K562 (cell line): ENCODE results near the gene CNBD2. TPM values are rescaled to one million over a fixed set of nuclear protein-coding genes. Genes with fewer than 3 reads are reported as not detected.
A peak's percentile ranks its signal among the peaks of the same experiment; 100 is the strongest.

ENCODE experiments used
- CHCHD3 ChIP-seq: fragments of 250-450 bp; sonication (Bioruptor Pico); IDR thresholded peaks from 2 replicates; pipeline ENCODE4 v2.1.2; 2022; ENCODE audit warnings: mild to moderate bottlenecking
- CHD1 ChIP-seq: fragments of 200-600 bp; sonication (generic); IDR thresholded peaks from one replicate; pipeline ENCODE4 v1.6.1; 2012; ENCODE audit warnings: mild to moderate bottlenecking, moderate library complexity, low read length, inconsistent platforms
- CTCFL ChIP-seq: IDR thresholded peaks from 2 replicates; pipeline ENCODE4 v1.6.1; 2011; ENCODE audit warnings: borderline replicate concordance, low read depth, mild to moderate bottlenecking, moderate library complexity, low read length; ENCODE audit not compliant: insufficient read depth, poor library complexity, severe bottlenecking
- FUS ChIP-seq: fragments of 200-400 bp; formaldehyde crosslinking; optimal IDR thresholded peaks from 2 replicates; pipeline ENCODE3; 2017; ENCODE audit warnings: low read depth, low read length
- MGA ChIP-seq: fragments of 450-650 bp; IDR thresholded peaks from 2 replicates; pipeline ENCODE4 v1.6.1; 2016; ENCODE audit warnings: mild to moderate bottlenecking, moderate library complexity
- MIER1 ChIP-seq: fragments of 450-650 bp; IDR thresholded peaks from 2 replicates; pipeline ENCODE4 v1.6.1; 2016; ENCODE audit warnings: antibody characterized with exemption, mild to moderate bottlenecking, low read depth
- MXI1 ChIP-seq: IDR thresholded peaks from 2 replicates; pipeline ENCODE4 v1.6.1; 2011; ENCODE audit warnings: low read depth, mild to moderate bottlenecking, improper control_type of control experiment, low read length
- NR0B1 ChIP-seq: fragments of 450-650 bp; IDR thresholded peaks from one replicate; pipeline ENCODE4 v1.6.1; 2018; ENCODE audit warnings: mild to moderate bottlenecking, moderate library complexity; ENCODE audit not compliant: partially characterized antibody
- PHB2 ChIP-seq: fragments of 450-650 bp; IDR thresholded peaks from 2 replicates; pipeline ENCODE4 v1.6.1; 2017; ENCODE audit warnings: low read depth
- RFX5 ChIP-seq: IDR thresholded peaks from 2 replicates; pipeline ENCODE4 v1.6.1; 2011; ENCODE audit warnings: low read depth, mild to moderate bottlenecking, improper control_type of control experiment, low read length
- SMARCE1 ChIP-seq: fragments of 450-650 bp; IDR thresholded peaks from 2 replicates; pipeline ENCODE4 v1.7.1; 2016; ENCODE audit warnings: mild to moderate bottlenecking
- ZNF184 ChIP-seq: sonication (generic); formaldehyde crosslinking; IDR thresholded peaks from 2 replicates; pipeline ENCODE4 v1.5.0; 2020; ENCODE audit warnings: missing genetic modification reagents
- ZNF75A ChIP-seq: fragments of 450-650 bp; formaldehyde crosslinking; IDR thresholded peaks from 2 replicates; pipeline ENCODE4 v1.4.0; 2020; ENCODE audit warnings: mild to moderate bottlenecking
- polyA plus RNA-seq, 8 experiments: library from polyadenylated mRNA; depleted of rRNA in 4 of 8; stranded (reverse) in 5 of 8; unstranded in 3 of 8; fragments of >200 nt; fragmentation: Nextera tagmentation in 2 of 8; fragmentation: Illumina TruSeq in 1 of 8; extraction: Ambion mirVana in 2 of 8; extraction: Trizol in 1 of 8; gene quantifications; 2 replicates each; pipeline versions ENCODE4 v1.2.1 to v1.2.3, GENCODE V29; 2011 to 2014; ENCODE audit warnings: inconsistent platforms in 1 of 8, missing spikeins in 1 of 8
- total RNA-seq, 7 experiments: library from RNA; depleted of rRNA in 6 of 7; stranded (reverse); fragments of >200 nt in 6 of 7; fragmentation: Illumina TruSeq in 2 of 7; extraction: Trizol in 2 of 7; gene quantifications; 2 replicates each; pipeline versions ENCODE4 v1.2.1 to v1.2.3, GENCODE V29; 2011 to 2021; ENCODE audit warnings: low replicate concordance in 1 of 7

The CNBD2 gene
- total and polyA plus RNA-seq, 9 of the 15 experiments (the other 6 are each of a cell fraction or from before 2014, with no cell fraction given), result 3.2 to 17.5 (median 5.3) TPM

- TF ChIP-seq MIER1 (no peak; the same call in 1 of the 2 replicates), MXI1 (no peak), CHD1 (no peak), ZNF184 (CRISPR knock-in tag) (no peak), MGA (peak; percentile 63), FUS (no peak), CHCHD3 (CRISPR knock-in tag) (no peak), ZNF75A (no peak), SMARCE1 (peak; percentile 76; the same call in 1 of the 2 replicates), NR0B1 (no peak), RFX5 (no peak), PHB2 (peak; percentile 48; the same call in 1 of the 2 replicates), CTCFL (no peak)
Measured at GRCh38 chr20:36051318-36052116, 83.1 kb downstream of the CNBD2 start (continued).
